22Rv1 (cell line): Measurements from ENCODE around the gene HDHD5.
A peak's percentile ranks its signal among the peaks of the same experiment; 100 is the strongest.

Experiments used
- H3K27ac ChIP-seq: fragments of 450-650 bp; 2 replicates; pipeline ENCODE4 v1.5.1; 2017
- CTCF ChIP-seq: fragments of 450-650 bp; IDR thresholded peaks from 2 replicates; pipeline ENCODE4 v1.5.1; 2017; ENCODE audit warnings: mild to moderate bottlenecking
- ZFX ChIP-seq: fragments of 450-650 bp; IDR thresholded peaks from 2 replicates; pipeline ENCODE4 v1.6.1; 2017; ENCODE audit warnings: antibody characterized with exemption, borderline replicate concordance

The HDHD5 gene

GRCh38 chr22:17133137-17133536 is 25.9 kb downstream of the HDHD5 start:
- H3K27ac ChIP-seq: no peak overlapping the region
- no peak for TF ChIP-seq ZFX
- TF ChIP-seq CTCF: no peak

GRCh38 chr22:17132112-17132511 is 27.0 kb downstream of the HDHD5 start:
- TF ChIP-seq ZFX: no peak
- no peak for TF ChIP-seq CTCF

GRCh38 chr22:17131686-17132085 is 27.4 kb downstream of the HDHD5 start:
- no peak overlapping the region for H3K27ac ChIP-seq
- TF ChIP-seq CTCF (no peak), ZFX (no peak)

More at GRCh38 chr22:17132112-17132511, 27.0 kb downstream of the HDHD5 start:
- no peak overlapping the region for H3K27ac ChIP-seq

- H3K27ac ChIP-seq: no peak overlapping the region
- no peak for TF ChIP-seq CTCF
- TF ChIP-seq ZFX: no peak
These were observed 28.9 kb downstream of the HDHD5 start for GRCh38 chr22:17130199-17130598.

- no peak for TF ChIP-seq ZFX
- TF ChIP-seq CTCF: no peak
- peak within 1 kb of the TSS; percentile 75 for H3K27ac ChIP-seq
These were observed 37.6 kb downstream of the HDHD5 start, which contains the start of gene TMEM121B for GRCh38 chr22:17121233-17122195. TMEM121B (minus strand) TSS chr22:17121360; CDS start chr22:17121127, 233 bp downstream.

GRCh38 chr22:17120711-17121232 is 38.3 kb downstream of the HDHD5 start:
- H3K27ac ChIP-seq: peak overlapping the region; percentile 75
- TF ChIP-seq ZFX (no peak), CTCF (no peak)

- no peak for TF ChIP-seq ZFX
- TF ChIP-seq CTCF: 0 out of 2 replicates have a peak, but pooled peaks have one; percentile 19
These were observed 38.8 kb downstream of the HDHD5 start for GRCh38 chr22:17120281-17120680.

More at GRCh38 chr22:17120281-17120680, 38.8 kb downstream of the HDHD5 start:
- H3K27ac ChIP-seq: peak overlapping the region; percentile 75
